GM21526 (cell line): Measurements from ENCODE around the gene KIF1A.
"Not testable (repeated sequence)": the region's sequence is repeated elsewhere in the genome, so short reads cannot be mapped to it uniquely, and the experiment has no call there.

Source experiments
- ATAC-seq: cut with Tn5 transposase; IDR thresholded peaks from one replicate; pipeline ENCODE4 v1.9.1; 2021; ENCODE audit warnings: moderate library complexity; ENCODE audit not compliant: unreplicated experiment, low FRiP score

KIF1A gene

DNA sequence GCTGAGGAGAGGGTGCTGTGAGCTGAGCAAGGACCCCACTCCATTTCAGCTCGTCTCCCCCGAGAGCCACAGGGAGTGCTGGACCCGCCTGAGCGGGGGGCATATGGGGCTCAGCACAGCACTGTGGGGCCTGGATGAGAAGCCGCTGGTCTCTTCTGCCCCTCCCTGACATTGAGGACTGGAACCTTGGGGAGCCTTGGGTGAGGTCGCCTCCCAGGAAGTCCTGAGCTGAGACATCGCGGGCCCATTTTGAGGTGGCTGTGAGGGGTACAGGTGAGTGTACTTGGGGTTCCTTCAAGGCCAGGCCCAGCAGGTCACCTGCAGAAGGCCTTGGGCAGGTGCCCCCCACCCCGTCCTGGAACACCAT, 131.5 kb downstream of the KIF1A start:
- ATAC-seq, result no peak

GRCh38 chr2:240687741-240688552, 132.1 kb downstream of the KIF1A start:
- ATAC-seq, result no peak

GRCh38 chr2:240687045-240687740, 132.8 kb downstream of the KIF1A start:
- ATAC-seq, result no peak

DNA sequence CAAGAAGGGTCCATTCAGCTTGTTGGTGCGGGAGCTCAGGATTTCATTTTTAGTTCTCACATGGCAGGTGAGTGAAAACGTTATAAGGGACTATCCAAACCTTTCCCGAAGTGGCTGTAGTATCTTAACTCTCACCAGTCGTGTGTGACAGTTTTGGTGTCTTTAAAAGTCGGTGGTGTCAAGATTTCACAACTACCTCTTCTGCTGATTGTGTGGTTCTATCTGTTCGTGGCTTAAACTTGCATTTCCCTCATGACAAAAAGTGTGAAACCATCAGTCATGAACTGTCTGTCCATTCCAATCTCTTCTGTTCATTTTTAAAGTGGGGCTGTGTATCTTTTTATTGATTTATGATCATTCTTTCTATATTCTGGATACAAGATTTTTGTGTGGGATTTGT, 133.6 kb downstream of the KIF1A start:
- no peak for ATAC-seq

DNA sequence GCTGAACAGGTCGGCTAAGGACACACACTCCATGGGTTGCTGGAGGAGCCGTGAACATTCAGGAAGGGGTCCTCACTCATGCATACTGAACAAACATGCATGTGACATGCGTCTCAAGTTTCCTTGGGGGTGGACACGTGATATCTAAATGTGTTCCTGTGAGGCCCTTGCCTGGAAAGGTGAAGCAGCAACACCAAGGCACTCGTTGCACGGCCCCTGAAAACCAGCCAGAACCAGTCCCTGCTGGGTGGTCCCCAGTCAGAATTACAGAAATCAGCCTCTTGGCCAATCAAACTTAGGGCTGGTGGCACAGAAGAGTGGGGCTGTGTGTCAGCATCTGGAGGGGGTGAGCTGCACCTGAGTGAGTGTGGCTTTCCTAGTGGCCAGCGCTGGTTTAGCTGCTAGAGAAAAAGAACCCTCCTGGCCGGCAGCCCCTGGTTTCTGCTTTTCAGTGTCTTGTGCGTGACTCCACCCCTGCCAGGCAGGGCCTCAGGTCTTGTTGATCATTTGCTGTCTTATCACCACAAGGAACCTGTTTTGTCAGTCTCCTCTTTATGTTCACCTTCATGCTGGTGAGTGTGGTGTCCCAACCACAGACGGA, 134.1 kb downstream of the KIF1A start:
- ATAC-seq, result no peak

- not testable (repeated sequence) for ATAC-seq
Measured at GRCh38 chr2:240683980-240684728, 135.9 kb downstream of the KIF1A start.

DNA sequence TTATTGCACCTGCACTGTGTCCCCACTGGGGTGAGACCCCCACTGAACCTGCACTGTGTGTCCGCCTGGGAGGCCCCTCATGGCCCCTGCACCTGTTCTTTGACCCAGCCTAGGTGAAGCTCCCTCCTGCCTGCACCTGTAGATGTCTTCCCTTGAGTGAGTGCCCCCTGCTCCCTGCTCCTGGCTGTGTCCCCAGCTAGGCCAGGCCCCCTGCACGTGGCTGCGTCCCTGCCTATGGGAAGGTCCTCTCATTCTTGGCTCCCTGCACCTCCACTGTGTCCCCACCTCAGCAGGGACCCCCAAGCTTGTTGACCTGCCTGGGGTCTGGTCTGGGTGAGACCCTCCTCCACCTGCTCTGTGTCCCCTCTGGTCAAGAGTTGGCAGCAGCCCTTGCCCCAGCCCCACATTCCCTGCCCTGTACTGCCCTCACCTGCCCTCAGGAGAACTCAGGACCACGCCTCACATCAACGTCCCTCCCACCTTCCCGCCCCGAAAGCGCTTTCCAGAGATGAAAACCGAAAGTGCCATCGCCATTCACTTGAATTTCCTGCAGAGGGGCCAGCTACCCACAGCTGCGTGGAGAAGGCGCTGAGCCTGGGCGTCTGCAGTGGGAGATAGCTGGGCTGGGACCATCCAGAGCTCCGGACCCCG, 136.6 kb downstream of the KIF1A start:
- ATAC-seq, result not testable (repeated sequence)

DNA sequence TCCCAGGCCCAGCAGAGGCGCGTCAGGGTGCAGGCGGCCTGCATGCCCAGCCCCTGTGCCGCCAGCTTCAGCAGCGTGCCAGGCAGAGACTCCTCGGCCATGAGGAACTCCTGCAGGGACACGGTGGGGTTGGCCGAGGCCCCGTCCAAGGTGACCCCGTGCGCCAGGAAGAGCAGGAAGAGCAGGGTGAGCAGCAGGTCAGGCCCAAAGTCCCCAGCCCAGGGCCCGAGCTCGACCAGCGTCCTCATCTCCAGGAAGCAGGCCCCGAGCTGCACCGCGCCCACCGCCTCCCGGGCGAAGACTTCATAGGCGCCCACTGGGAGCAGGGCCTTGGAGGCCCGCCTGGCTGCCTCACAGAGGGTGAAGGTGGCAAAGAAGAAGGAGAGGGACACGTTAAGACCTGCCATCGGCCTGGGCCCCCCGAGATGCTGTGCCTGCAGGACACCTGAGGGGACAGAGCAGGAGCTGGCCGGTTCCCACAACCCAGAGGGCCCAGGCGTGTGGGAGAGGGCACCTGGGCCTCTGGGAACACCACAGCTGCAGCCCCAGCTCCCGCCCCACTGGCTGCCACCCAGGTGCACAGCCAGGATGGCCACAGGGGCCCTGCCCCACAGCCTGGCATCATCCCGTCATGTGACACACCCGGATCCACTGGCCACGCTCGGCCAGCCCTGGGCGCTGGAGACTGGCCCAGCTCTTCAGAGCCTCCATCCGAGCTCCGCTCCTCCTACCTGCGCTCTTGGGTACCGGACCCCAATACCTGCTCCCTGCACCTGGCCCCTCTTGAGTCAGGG, 137.4 kb downstream of the KIF1A start, which contains the start of gene AQP12B:
TSS of gene AQP12B (minus strand) at position 455 of the 794 bp plus-strand sequence. CDS start at position 407, 48 bp downstream.
- not testable (repeated sequence) for ATAC-seq

DNA sequence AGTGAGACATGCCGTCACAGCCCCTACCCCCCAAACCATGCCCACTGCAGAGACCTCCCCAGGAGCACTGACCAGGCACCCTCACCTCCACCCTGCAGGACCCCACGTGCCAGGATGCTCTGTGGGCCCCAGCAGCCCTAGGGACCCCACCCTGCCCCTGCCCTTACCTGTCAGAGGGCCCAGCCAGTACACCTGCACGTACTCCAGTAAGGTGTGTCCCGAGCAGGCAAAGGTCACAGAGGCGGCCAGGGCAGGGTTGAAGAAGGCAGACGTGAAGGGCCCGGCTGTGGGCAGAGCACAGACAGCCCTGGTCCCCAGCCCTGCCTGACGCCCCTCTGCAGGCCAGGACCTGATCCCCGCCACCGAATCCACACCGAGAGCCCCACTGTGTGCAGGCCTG, 139.8 kb downstream of the KIF1A start:
- not testable (repeated sequence) for ATAC-seq

- ATAC-seq, result not testable (repeated sequence)
Measured at GRCh38 chr2:240678909-240679308, 141.1 kb downstream of the KIF1A start.

DNA sequence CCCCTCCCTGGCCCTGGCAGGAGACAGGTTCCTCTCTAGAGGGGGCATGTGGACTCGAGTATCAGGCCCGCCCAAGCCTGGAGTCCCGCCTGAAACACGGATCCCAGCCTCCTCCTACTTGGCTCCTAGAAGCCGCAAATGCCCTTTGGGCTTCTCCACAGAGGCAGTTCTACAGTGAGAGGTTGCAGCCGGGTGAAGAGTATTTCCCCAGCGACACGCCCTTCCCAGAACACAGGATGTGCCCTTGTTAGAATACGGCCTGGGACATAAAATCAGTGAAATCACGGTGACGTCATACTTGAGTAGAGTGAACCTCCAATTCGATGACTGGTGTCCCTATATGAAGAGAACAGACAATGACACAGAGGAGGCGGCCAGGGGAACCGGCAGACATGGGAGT, 142.0 kb downstream of the KIF1A start:
- ATAC-seq, result not testable (repeated sequence)

DNA sequence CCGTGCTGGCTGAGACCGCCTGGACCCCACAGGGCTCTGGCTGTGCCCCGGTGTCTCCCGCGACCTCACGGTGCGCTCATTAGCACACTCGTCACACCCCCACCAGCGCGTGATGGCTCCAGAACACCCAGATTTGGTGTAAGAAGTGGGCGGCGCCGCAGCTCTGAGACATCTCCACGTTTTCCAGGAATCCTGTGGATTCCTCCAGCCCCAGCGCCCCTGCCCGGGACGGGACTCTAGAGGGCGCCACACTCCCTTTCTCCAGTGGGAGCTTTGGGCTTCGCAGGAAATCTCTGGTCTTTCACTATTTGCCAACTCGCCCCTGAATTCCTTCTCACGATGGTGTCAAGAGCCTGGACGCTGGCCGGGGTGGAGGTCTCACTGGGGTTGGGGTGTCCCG, 144.7 kb downstream of the KIF1A start:
- not testable (repeated sequence) for ATAC-seq

DNA sequence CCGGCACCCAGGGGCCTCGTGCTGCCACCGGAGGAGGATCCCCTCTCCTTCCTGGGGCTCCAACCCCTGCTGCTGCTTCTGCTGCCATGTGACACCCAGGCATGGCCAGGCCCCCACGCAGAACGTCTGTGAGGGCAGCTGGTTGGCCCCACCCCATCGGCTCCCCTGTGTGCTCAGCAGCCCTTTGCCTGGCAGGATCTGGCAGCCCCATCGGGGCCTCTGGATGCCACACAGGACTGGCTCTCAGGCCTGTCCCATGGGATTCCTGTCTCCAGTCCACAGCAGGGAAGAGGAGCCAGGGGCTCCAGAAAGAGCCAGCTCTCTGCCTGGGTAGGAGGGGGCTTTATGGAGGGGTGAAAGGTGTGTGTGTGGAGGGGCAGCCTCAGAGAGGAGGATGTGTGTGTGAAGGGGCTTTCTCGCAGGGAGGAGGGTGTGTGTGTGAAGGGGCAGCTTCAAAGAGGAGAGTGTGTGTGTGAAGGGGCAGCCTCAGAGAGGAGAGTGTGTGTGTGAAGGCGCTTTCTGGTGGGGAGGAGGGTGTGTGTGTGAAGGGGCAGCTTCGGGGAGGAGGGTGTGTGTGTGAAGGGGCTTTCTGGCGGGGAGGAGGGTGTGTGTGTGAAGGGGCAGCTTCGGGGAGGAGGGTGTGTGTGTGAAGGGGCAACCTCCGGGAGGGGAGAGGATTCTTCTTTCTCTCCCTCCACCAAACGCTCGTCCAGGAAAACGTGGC, 145.4 kb downstream of the KIF1A start:
- not testable (repeated sequence) for ATAC-seq

GRCh38 chr2:240672701-240673190, 147.3 kb downstream of the KIF1A start:
- ATAC-seq, result no peak

DNA sequence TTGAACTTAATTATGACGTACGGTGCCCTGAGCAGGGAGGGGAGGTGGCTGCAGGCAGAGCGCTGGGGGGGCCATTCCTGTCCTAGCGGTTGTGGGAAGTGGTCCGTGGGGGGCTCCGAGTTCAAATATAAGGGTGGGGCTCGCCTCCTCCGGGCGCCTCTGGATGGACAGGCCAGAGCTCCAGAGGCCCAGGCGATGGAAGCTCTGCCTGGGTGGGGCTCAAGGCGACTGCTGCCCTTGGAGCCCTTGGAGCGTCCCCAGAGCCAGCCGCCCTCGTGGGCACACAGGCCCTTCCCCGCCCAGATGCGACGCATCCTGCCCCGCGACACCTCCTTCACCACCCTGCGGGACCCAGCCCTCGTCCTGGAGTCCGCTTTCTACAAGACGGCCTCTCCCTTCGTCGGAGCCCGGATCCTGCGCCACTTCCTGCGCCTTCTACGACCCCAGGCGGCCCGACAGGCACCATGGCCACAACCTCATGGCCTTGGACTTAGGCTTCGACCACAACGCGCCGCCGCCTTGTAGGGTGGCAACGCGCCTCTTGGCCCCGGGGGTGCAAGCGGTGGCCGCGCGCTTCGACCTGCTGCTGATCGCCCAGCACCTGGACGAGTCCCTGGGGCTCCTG, 147.8 kb downstream of the KIF1A start:
- ATAC-seq, result no peak

- ATAC-seq, result no peak
Measured at GRCh38 chr2:240670950-240671349, 149.1 kb downstream of the KIF1A start.

DNA sequence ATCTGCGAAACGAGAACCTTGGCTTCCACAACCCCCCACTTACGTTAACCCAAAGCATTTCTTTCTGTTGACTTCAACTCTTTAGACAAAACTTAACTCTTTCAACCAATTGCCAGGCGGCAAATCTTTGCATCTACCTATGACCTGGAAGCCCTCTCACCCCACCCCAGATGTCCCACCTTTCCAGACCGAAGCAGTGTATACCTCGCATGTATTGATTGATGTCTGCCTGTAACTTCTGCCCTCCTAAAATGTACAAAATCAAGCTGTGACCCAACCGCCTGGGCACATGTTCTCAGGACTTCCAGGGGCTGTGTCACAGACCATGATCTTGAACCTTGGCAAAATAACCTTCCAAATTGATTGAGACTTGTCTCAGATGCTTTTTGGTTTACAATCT, 149.6 kb downstream of the KIF1A start:
- ATAC-seq, result no peak

DNA sequence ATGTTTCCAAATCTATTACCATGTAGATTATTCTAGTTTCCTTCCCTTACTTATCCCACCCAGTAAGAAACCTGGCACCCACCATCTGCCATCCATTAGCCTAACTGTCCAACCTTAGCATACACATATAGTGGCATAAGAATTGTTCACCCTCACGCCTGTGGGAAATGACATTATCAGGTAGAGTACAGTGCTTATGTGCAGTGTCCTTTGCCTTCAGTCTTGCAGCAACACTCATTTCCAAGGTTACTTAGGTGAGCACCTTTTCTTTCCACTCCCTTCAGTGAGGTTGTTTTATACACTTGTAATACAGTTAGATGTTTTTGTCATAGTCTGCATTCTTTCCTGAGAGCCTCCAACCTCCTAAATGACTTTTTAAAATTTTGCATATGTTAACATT, 155.4 kb downstream of the KIF1A start:
- ATAC-seq, result no peak
